ENCODE data around the gene UTP18.
"Not testable (repeated sequence)": the region's sequence is repeated elsewhere in the genome, so short reads cannot be mapped to it uniquely, and the experiment has no call there.

The UTP18 gene

DNA sequence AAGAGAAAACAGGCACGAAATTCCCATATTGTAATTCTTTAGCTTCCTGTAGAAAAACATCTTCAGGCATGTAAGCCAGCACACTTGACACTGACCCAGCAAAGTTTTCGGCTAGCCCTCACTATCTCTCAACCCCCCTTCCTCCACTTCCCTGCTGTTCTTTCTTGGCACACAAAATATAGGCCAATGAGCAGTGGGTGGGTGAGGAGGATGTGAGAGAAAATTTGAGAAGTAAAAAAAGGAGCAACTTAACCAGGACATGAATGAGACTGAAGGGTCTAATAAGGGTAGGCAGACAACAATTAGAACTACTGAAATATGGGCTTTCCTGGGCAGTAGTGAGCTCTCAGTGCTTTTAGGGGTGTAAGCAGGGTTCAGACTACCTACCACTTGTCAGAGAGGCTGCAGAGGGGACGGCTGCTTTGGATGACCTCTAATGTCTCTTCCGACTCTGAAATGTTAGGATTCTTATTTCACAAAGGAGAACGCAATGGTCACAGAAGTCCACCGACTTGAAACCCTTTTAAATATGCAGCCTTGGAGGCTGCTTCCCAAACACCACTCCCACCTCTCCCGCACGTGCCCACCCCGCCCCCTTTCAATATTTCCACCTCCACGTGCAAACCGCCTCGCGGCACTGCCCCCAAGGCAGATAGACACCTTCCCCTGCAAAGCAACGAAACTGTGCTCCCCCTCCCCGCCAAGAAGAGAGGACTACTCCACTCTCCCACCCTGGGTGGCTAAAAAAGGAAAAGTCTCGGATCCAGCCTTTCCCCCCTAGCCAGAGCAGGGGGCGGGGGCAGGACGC is 1.4 kb upstream of the UTP18 start:
- no peak for DNase-seq (ENCODE audit: low read depth)
- TF ChIP-seq, protein P1, sequence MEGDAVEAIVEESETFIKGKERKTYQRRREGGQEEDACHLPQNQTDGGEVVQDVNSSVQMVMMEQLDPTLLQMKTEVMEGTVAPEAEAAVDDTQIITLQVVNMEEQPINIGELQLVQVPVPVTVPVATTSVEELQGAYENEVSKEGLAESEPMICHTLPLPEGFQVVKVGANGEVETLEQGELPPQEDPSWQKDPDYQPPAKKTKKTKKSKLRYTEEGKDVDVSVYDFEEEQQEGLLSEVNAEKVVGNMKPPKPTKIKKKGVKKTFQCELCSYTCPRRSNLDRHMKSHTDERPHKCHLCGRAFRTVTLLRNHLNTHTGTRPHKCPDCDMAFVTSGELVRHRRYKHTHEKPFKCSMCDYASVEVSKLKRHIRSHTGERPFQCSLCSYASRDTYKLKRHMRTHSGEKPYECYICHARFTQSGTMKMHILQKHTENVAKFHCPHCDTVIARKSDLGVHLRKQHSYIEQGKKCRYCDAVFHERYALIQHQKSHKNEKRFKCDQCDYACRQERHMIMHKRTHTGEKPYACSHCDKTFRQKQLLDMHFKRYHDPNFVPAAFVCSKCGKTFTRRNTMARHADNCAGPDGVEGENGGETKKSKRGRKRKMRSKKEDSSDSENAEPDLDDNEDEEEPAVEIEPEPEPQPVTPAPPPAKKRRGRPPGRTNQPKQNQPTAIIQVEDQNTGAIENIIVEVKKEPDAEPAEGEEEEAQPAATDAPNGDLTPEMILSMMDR (conservative IDR thresholded peaks at IDR 0.05; ENCODE audit: control insufficient read depth, insufficient read depth, low read depth, low read length) = no peak
- H3K4me3 ChIP-seq (ENCODE audit: control insufficient read depth, low read depth, low read length) = peak overlapping the region; percentile 74

DNA sequence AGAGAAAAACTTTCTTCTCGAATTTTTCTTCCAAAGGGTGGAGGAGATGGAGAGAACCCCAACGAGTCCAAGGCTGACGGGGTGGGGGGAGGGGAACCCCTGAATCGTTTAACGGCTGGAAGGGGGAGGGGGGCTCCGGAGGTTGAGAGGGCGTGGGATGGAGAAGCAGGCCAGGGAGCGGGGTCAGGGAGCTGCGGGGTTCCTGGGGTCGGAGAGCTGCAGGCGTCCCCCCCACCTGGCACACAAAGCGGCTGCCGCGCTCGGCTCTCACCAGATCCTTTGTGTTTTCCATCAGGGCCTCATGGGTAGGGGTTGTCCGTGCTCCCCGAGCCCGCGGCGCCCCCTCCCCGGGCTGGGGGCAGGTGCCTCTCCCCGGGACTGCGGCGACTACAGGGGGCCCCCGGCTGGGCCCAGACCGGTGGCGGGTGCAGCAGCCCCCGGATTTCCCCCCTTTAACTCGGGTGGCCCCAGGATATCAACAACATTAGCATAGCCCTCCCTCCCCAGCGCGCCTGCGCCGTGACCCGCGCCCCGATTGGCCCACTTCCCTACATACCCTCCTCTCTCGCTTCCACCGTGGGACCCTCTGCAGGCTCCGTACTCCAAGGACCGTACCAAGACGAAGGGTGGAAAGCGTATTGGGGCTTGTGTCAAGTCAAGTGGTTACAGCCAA is 646 bp upstream of the UTP18 start, which contains the start of gene MBTD1:
Gene MBTD1, minus strand, starts transcription at position 486 of the 673 bp plus-strand sequence. CDS start 34,888 bp downstream, outside the sequence.
- TF ChIP-seq, protein P1 (conservative IDR thresholded peaks at IDR 0.05; ENCODE audit: control insufficient read depth, insufficient read depth, low read depth, low read length) = no peak
- peak within 1 kb of the TSS; percentile 89 for H3K4me3 ChIP-seq (ENCODE audit: control insufficient read depth, low read depth, low read length)
- DNase-seq (ENCODE audit: low read depth) = peak; percentile 95

DNA sequence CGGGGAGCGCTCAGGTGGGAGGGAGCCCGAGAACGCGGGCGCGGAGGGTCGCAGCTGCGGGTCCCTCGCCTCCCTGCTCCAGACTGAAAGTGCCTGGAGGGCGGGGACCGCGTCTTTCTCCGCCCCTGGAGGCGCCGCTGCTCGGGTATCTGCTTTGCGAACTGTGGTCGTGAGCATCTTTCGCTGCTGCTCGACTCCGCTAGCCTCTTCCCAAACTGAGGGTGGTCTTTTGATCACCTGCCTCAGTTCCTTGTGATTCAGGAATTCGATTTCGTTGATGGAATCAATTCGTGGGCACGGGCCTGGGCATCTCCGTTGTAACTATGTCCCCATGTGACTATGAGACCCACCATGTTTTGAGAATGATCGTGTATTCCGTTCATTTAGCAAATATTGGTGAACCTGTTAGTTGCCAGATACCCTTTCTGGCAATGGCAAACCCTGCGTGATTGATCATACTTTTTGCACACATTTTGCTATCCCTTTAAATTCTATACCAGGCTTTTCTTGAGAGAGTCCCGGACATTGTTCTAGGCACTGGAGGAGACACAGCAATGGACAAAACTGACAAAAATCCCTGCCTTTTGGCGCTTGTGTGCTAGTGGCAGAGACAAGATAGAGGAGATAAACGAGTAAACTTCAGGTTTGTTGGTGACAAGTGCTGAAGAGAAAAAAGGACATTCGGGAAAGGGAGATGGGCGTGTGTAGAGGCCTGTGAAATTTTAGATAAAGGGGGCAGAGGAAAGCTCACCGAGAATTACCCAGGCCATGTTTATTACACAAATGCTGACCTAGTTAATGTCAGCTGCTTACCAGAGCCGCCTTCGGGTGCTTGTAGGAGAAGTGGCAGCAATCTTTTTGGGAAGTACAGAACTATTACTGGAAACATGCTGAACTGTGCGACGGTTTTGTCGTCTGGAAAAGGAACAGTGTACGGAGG is 948 bp downstream of the UTP18 start:
- TF ChIP-seq, protein P1 (conservative IDR thresholded peaks at IDR 0.05; ENCODE audit: control insufficient read depth, insufficient read depth, low read depth, low read length) = no peak
- H3K4me3 ChIP-seq (ENCODE audit: control insufficient read depth, low read depth, low read length) = peak overlapping the region; percentile 89
- DNase-seq (ENCODE audit: low read depth) = no peak

DNA sequence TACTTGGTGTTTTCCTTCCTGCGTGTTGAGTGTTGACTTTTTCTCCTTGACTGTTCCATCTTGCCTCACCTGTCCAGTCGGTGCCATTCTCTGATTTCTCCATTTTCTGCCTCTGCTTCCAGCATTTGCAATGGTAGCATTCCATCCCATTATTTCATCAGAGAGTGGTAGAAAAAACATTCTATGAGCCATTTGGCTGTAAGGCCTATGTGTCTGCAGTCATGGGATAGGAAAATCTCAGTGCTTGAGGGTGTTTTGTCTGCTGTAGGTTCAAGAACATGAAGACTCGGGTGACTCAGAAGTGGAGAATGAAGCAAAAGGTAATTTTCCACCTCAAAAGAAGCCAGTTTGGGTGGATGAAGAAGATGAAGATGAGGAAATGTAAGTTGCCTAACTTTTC is 2.7 kb downstream of the UTP18 start:
- no peak overlapping the region for H3K4me3 ChIP-seq (ENCODE audit: control insufficient read depth, low read depth, low read length)
- TF ChIP-seq, protein P1 (conservative IDR thresholded peaks at IDR 0.05; ENCODE audit: control insufficient read depth, insufficient read depth, low read depth, low read length) = no peak
- DNase-seq (ENCODE audit: low read depth) = no peak

DNA sequence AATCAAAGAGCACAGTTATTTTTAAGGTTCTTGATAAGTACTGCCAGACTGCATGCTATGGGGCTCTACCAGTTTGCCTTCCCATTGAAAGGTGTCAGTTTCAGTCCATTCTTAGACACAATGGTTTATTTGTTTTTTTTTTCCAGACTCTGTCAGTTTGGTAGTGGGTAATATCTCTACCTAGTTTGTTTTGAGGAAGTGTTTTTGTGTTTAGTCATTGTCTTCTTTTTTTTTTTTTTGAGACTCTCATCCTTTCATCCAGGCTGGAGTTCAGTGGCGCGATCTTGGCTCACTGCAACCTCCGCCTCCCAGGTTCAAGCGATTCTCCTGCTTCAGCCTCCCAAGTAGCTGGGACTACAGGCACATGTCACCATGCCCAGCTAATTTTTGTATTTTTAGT is 4.1 kb downstream of the UTP18 start:
- not testable (repeated sequence) for H3K4me3 ChIP-seq (ENCODE audit: control insufficient read depth, low read depth, low read length); DNase-seq (ENCODE audit: low read depth)

DNA sequence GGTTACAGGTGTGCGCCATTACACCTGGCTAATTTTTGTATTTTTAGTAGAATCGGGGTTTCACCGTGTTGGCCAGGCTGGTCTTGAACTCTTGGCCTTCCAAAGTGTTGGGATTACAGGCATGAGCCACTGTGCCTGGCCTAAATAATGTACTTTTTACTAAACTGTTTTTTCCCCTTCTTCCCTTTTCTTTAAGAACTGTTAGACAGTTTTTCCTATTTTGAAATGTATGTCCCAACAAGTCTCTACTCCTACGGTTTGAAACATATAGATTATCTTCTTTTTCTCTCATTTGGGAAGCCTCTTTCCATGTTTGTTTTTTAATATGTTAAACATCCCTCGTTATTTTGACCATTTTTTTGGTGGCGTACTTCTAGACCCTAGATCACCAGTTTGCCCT is 9.6 kb downstream of the UTP18 start:
- TF ChIP-seq, protein P1 (conservative IDR thresholded peaks at IDR 0.05; ENCODE audit: control insufficient read depth, insufficient read depth, low read depth, low read length) = no peak
- H3K4me3 ChIP-seq (ENCODE audit: control insufficient read depth, low read depth, low read length) = no peak overlapping the region
- no peak for DNase-seq (ENCODE audit: low read depth)
